GM18873 (cell line): ENCODE results near the gene CHD6.

ENCODE experiments used
- ATAC-seq: cut with Tn5 transposase; IDR thresholded peaks from one replicate; pipeline ENCODE4 v1.9.1; 2021; ENCODE audit warnings: mild to moderate bottlenecking, moderate library complexity, moderate number of reproducible peaks; ENCODE audit not compliant: unreplicated experiment, low FRiP score

CHD6 gene

GRCh38 chr20:41437836-41438235, 180.3 kb downstream of the CHD6 start:
- ATAC-seq, result no peak

GRCh38 chr20:41436679-41437078, 181.5 kb downstream of the CHD6 start:
- ATAC-seq, result no peak

DNA sequence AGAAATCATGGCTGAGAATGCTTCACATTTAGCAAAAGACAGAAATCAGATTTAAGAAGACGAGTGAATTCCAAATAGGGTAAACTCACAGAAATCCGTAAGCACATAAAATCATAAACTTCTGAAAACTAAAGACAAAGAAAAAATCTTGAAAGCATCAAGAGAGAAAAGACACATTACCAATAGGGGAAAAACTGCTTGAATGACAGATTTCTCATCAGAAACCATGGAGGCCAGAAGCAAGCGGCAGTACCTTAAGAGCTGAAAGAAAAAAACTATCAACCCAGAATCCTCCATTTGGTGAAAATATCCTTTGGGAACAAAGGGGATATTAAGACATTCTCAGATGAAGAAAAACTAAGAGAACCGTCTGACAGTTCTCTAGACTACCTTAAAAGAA, 185.0 kb downstream of the CHD6 start:
- no peak for ATAC-seq

DNA sequence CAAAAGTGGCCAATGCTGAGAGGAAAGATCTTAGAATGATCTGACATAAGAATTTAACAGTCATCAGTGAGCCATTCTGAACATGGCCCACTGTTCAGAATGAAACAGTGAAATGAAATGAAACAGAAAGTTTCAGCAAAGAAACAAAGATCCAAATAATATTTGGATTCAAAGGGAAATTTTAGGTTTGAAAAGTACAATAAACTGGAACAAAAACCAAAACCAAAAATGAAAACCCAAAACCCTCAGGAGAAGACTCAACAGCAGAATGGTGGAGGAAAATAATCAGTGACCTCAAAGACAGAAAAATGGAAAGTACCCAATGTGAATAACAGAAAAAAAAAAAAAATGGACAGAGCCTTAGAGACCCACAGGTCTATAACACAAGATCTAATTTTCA, 185.4 kb downstream of the CHD6 start:
- no peak for ATAC-seq

DNA sequence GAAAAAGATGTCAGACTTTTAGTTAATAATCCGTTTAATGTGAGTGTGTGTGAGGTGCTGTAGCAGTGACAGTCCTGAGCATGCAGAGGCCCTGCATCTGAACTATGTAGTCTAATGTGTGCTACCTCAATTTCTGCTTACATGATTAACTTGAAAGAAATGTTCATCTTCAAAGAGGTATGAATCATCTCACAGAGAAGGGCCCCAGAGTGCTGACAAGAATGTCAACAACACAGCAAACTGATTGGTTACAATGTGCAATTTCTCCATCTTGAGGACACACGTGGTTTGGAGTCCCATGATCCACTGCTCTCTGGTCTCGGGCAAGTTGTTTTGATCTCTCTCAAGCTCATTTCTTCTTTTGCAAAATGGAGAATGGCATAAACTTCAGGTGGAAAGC, 189.9 kb downstream of the CHD6 start:
- no peak for ATAC-seq

- no peak for ATAC-seq
Observed at GRCh38 chr20:41427833-41428232, 190.3 kb downstream of the CHD6 start.

GRCh38 chr20:41426976-41427375, 191.2 kb downstream of the CHD6 start:
- no peak for ATAC-seq

- ATAC-seq, result no peak
Observed at GRCh38 chr20:41426086-41426830, 191.9 kb downstream of the CHD6 start.

DNA sequence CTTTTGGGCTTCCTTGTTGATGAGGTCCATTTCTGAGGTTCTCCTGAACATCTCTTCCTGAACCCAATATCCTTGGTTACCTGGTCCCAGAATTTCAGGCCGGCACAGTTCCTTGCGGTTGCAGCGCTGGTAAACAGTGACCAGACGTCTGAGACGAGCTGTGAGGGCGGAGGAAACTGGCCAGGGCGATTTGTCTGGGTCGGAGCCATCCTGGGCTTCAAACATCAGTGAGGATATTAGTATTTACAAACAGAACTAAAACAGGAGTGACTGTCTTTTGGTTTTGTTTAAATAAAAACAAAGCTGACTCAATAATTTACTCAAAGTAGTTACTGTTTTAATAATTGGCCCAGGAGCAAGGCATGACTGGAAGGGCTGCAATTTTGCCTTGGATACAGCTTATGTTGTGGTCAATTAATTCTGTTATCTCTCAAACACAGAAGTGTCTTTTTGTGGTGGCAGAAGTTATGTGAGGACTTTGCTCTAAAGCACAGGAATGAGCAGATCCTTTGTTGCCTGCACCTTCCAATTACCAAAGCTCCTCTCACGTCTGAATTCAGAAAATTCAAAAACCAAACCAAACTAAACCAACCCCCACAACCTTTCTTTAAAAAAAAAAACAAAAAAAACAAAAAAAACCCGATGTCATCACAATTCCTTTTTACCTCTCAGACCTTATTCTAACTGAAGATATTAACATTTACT, 192.8 kb downstream of the CHD6 start:
- no peak for ATAC-seq

- no peak for ATAC-seq
Observed at GRCh38 chr20:41424546-41424945, 193.6 kb downstream of the CHD6 start.

DNA sequence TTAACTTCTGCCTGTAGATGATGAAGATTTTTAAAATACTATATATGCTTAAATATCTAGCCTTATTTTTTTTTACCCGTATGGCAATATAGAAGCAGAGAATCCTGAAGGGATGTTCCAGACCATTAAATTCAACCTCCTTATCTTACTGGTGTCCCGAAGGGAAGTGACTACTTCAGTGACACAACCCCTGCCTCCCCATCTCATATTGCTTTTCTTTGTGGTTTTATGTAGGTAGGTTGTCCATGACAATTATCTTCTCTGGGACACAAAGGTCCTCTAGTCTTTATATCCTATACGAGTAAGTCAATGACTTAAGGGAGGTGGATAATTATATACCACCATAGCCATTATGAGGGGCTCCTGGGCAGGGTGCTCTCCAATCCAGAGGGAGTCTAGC, 194.2 kb downstream of the CHD6 start:
- no peak for ATAC-seq

- ATAC-seq, result no peak
Observed at GRCh38 chr20:41422953-41423352, 195.2 kb downstream of the CHD6 start.

DNA sequence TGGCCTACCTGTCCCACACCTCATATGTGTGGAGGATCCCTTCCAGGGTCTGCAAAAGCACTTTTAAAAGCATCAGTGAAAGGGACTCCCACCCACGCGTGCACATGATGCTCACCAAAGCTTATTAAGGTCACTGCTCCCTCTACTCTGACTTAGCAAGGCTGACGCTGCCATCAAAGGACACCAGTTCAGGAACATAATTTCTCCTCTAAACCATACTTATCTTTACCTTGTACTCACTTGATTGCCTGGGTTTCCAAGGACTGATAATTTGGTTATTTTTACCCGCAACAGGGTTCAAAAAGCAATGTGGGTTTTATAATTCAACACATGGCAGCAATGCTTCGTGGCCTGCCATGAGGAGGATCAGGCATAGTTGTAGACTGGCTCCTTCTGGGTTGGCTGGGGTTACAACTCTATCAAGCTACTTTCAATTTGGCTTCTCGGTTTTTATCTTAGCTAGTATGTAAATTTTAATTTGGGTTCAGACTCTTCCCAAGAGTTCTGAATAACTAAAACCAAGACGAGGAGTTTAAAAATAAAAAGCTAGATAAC, 199.4 kb downstream of the CHD6 start:
- no peak for ATAC-seq

GRCh38 chr20:41418031-41418430, 200.1 kb downstream of the CHD6 start:
- no peak for ATAC-seq

- ATAC-seq, result no peak
Observed at GRCh38 chr20:41415191-41415590, 203.0 kb downstream of the CHD6 start.

DNA sequence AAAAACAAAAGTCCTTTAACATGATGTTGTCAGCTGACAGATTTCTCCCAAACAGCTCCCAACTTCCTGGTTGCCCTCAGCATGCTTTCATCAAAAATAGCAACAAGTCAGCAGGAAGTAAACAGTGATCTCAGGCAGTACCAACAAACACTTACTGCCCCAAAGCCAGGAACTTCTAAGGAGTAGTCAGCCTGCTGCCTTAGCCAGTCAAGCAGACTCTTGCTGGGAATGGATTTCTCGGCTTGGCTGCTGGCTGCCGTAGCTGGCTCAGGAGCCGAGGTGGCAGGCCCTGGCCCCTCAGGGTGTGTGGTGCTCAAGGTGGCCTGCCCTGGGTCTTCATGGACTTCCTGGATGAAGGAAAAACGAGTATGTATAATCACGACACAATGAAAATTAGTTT, 205.0 kb downstream of the CHD6 start:
- ATAC-seq, result no peak

DNA sequence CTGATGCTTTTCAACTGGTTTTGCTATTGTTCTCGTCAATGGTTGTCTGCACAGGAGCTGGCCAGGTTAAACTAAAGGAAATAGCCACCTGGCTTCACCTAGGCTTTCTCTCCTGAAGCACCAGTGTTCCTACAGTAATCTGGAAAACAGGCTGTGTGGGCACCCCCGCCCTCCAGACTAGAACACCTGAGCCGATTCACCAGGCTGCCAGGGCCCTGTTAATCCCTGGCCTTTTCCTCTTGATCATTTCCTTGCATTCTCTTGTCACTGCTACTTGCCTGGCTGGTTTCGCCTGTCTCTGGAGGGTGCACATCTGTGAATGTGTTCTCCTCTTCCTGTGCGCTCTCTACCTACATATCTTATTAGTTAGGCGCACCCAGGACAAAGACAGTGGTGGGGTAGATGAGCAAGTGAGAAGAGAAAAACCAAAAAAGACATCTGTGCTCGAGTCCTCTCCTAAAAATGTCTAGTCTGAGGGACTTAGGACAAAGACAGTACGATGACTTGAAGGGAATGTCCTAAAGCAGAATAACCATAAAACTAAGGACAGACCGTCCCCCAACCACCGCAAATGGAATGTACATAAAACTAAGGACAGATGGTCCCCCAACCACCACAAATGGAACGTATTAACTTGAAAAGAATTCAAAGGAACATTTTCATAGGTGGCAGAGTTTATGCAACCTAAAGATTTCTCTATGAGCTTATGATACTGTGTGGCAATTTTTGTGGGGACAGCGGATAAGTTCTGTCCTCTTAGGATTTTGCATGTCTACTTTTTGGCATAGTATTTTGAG, 205.7 kb downstream of the CHD6 start:
- ATAC-seq, result no peak

DNA sequence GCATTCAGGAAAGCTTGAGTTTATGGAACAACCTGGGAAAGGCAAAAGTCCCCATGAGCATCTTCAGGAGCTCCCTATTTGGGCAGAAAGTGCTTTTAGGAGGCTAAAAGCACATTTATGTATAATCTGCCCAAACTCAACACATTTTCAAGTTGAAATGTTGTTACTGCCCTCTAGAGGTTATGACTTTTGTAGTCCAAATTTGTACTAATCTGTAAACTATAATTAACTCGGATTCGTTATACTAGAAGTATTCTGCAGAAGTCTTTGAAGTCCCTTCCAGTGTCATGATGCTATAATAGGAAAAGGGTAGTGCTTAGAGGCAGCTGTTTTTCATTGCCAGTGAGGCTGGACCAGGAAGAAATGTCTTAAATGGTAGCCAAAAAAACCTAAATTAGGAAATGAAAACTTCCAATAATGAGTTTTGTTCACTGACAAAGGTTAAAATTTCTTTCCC, 206.8 kb downstream of the CHD6 start:
- ATAC-seq, result no peak

GRCh38 chr20:41408986-41409385, 209.2 kb downstream of the CHD6 start:
- no peak for ATAC-seq

GRCh38 chr20:41408156-41408794, 209.9 kb downstream of the CHD6 start:
- ATAC-seq, result peak; percentile 71
